OCI-LY7 (cell line): Measurements from ENCODE around the gene PSTPIP2.

Source experiments
- CTCF ChIP-seq: fragments of 200-600 bp; sonication (generic); conservative IDR thresholded peaks from 2 replicates; pipeline ENCODE4 v1.5.1; 2014; ENCODE audit warnings: mild to moderate bottlenecking, antibody characterized with exemption, low read length, moderate library complexity, mixed read lengths
- EZH2phosphoT487 ChIP-seq: fragments of 200-600 bp; sonication (generic); IDR thresholded peaks from 2 replicates; pipeline ENCODE4 v1.6.1; 2018; ENCODE audit warnings: low read depth, borderline replicate concordance, mild to moderate bottlenecking, mixed run types, antibody characterized with exemption, low read length, moderate library complexity, mixed read lengths

- no peak for TF ChIP-seq CTCF
- no peak for TF ChIP-seq EZH2phosphoT487
Observed at GRCh38 chr18:46048641-46049040, 23.4 kb downstream of the PSTPIP2 start.
